Parathyroid adenoma (tissue), 2 donors: ENCODE results near the gene GNA14.

ENCODE experiments used
- H2AFZ ChIP-seq: fragments of 300-600 bp; sonication (generic); one replicate; pipeline ENCODE4 v1.7.0; 2017; ENCODE audit warnings: antibody characterized with exemption, mild to moderate bottlenecking
- H3K27ac ChIP-seq: fragments of 300-600 bp; sonication (generic); one replicate; pipeline ENCODE4 v1.7.0; 2017
- H3K27me3 ChIP-seq: fragments of 300-600 bp; sonication (generic); one replicate; pipeline ENCODE4 v1.7.0; 2017; ENCODE audit warnings: low read length; ENCODE audit not compliant: control insufficient read depth, insufficient read depth
- H3K36me3 ChIP-seq: fragments of 300-600 bp; sonication (generic); one replicate; pipeline ENCODE4 v1.7.0; 2017; ENCODE audit warnings: low read length; ENCODE audit not compliant: control insufficient read depth, insufficient read depth
- H3K4me1 ChIP-seq: fragments of 300-600 bp; sonication (generic); one replicate; pipeline ENCODE4 v1.7.0; 2017; ENCODE audit warnings: control low read depth
- H3K4me2 ChIP-seq: fragments of 300-600 bp; sonication (generic); one replicate; pipeline ENCODE4 v1.7.0; 2017; ENCODE audit warnings: low read length
- H3K4me3 ChIP-seq: fragments of 300-600 bp; sonication (generic); one replicate; pipeline ENCODE4 v1.7.0; 2017; ENCODE audit warnings: low read depth, low read length
- H3K79me2 ChIP-seq: fragments of 300-600 bp; sonication (generic); one replicate; pipeline ENCODE4 v1.7.0; 2017; ENCODE audit warnings: control low read depth
- H3K9ac ChIP-seq: fragments of 300-600 bp; sonication (generic); one replicate; pipeline ENCODE4 v1.7.0; 2017; ENCODE audit warnings: mild to moderate bottlenecking
- H3K9me3 ChIP-seq: fragments of 300-600 bp; sonication (generic); one replicate; pipeline ENCODE4 v1.7.0; 2017; ENCODE audit warnings: low read length; ENCODE audit not compliant: control insufficient read depth
- TF ChIP-seq, protein P1 (sequence below): fragments of 300-600 bp; sonication (generic); IDR thresholded peaks from one replicate; pipeline ENCODE4 v1.7.0; 2017; ENCODE audit warnings: antibody characterized with exemption, mild to moderate bottlenecking
- donor health status: primary hyperparathyroidism.

The GNA14 gene

DNA sequence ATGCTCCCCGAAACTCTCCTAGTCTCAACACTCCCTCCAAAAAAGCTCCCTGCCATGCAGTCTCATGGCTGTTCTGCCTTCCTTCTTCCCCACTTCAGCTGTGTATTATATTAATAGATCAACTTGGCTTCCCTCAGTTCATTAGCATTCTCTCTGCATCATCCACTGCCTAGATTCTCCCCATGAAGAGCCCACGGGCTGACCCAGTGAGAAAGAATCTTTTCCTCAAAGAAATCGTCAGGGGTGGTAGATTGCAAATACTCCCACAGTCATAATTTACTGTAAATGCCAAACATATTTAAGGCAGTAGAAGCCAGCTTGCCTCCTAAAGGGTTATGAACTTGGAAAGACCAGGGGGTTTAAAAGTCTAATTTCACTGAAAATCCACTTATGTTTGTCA, 33.5 kb downstream of the GNA14 start:
- no peaks in the 10 kb centered on the region for H3K9me3 ChIP-seq
- no peak overlapping the region for H2AFZ ChIP-seq
- H3K36me3 ChIP-seq: no peaks in the 10 kb centered on the region
- H3K79me2 ChIP-seq: no peaks in the 10 kb centered on the region
- no peaks in the 10 kb centered on the region for H3K4me1 ChIP-seq
- H3K9ac ChIP-seq: no peak overlapping the region
- no peak overlapping the region for H3K4me2 ChIP-seq
- TF ChIP-seq, protein P1, sequence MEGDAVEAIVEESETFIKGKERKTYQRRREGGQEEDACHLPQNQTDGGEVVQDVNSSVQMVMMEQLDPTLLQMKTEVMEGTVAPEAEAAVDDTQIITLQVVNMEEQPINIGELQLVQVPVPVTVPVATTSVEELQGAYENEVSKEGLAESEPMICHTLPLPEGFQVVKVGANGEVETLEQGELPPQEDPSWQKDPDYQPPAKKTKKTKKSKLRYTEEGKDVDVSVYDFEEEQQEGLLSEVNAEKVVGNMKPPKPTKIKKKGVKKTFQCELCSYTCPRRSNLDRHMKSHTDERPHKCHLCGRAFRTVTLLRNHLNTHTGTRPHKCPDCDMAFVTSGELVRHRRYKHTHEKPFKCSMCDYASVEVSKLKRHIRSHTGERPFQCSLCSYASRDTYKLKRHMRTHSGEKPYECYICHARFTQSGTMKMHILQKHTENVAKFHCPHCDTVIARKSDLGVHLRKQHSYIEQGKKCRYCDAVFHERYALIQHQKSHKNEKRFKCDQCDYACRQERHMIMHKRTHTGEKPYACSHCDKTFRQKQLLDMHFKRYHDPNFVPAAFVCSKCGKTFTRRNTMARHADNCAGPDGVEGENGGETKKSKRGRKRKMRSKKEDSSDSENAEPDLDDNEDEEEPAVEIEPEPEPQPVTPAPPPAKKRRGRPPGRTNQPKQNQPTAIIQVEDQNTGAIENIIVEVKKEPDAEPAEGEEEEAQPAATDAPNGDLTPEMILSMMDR: no peak
- H3K27me3 ChIP-seq: no peaks in the 10 kb centered on the region
- H3K4me3 ChIP-seq: no peak overlapping the region
- H3K27ac ChIP-seq: no peak overlapping the region

DNA sequence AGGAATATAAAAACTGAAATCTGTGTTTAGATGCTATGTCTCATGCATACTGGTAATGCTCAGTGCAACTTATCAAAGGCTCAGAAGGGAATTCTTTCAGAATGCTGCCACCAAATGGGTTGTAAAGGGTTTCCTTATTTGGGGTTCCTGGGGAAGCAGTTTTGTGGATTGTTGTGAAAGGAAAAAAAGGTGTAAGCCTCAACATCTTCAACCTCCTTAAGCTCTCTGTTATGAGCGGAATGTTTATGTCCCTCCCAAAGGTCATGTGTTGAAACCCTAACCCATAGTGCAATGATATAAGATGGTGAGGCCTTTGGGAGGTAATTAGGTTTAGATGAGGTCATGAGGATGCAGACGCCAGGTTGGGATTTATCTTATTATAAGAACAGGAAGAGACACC, 41.6 kb downstream of the GNA14 start:
- no peaks in the 10 kb centered on the region for H3K79me2 ChIP-seq
- H3K36me3 ChIP-seq: no peaks in the 10 kb centered on the region
- H3K9me3 ChIP-seq: no peaks in the 10 kb centered on the region
- TF ChIP-seq, protein P1: no peak
- H3K4me2 ChIP-seq: no peak overlapping the region
- H3K4me3 ChIP-seq: no peak overlapping the region
- no peaks in the 10 kb centered on the region for H3K4me1 ChIP-seq
- no peaks in the 10 kb centered on the region for H3K27me3 ChIP-seq
- H2AFZ ChIP-seq: no peak overlapping the region
- peak overlapping the region; percentile 61 for H3K27ac ChIP-seq
- H3K9ac ChIP-seq: no peak overlapping the region

DNA sequence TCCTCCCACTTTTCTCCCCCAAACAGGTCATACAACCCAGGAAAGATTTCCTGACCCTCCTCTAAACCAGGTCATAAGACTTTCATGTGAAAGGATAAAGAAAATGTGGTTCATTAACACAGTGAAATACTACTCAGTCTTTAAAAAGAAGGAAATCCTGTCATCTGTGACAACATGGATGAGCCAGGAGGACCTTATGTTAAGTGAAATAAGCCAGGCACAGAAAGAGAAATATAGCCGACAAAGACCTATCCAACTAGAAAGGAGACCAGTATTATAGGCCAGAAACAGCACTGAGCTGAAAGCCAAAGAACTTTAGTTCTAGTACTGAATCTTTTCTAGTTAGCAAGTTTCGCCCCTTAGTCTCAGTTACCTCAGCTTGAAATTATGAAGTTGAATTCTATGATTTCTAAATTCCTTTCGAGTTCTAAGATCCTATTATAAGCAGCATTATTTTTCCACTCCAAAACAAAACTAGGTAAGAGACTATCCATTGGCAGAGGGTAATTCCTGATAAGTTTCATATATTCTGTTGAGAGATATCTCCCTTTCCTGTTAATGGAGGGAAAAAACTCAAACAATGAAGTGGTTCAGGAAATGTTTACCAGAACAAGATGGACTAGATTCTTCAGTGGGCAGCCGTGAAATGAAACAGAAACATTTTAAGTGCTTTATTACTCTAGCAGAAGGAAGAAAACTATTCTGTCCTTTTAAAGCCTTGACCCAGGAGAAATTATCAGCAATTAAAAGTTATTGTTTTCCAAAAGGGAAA, 42.5 kb downstream of the GNA14 start:
- Histone ChIP-seq H3K9me3 (no peaks in the 10 kb centered on the region), H3K27ac (peak overlapping the region; percentile 61), H3K36me3 (no peaks in the 10 kb centered on the region), H3K4me1 (no peaks in the 10 kb centered on the region), H3K9ac (no peak overlapping the region), H3K27me3 (no peaks in the 10 kb centered on the region), H2AFZ (no peak overlapping the region), H3K4me3 (no peak overlapping the region), H3K4me2 (no peak overlapping the region), H3K79me2 (no peaks in the 10 kb centered on the region)
- TF ChIP-seq, protein P1: no peak

DNA sequence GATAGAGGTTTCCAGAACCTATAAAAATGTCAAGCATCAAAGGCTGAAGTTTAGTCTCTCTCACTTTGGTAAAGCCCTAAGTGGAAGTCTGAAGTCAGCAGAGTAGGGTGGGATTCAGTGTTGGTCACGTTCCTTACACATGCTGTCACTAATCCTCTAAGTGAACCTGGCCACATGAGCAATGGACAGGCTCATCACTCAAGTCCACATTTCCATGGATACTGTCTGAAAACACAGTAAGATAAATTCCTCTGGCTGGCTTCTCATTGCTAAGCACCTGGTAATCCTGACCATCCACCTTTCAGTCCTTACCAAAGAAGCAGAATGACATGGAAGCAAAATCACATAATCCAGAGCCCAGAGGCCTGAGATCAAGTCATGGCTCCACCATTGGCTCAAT, 43.8 kb downstream of the GNA14 start:
- H3K79me2 ChIP-seq: no peaks in the 10 kb centered on the region
- no peak overlapping the region for H3K4me3 ChIP-seq
- no peaks in the 10 kb centered on the region for H3K36me3 ChIP-seq
- H3K4me1 ChIP-seq: no peaks in the 10 kb centered on the region
- H3K27ac ChIP-seq: no peak overlapping the region
- TF ChIP-seq, protein P1: no peak
- H3K9ac ChIP-seq: no peak overlapping the region
- H3K27me3 ChIP-seq: no peaks in the 10 kb centered on the region
- no peaks in the 10 kb centered on the region for H3K9me3 ChIP-seq
- H2AFZ ChIP-seq: no peak overlapping the region
- H3K4me2 ChIP-seq: no peak overlapping the region

DNA sequence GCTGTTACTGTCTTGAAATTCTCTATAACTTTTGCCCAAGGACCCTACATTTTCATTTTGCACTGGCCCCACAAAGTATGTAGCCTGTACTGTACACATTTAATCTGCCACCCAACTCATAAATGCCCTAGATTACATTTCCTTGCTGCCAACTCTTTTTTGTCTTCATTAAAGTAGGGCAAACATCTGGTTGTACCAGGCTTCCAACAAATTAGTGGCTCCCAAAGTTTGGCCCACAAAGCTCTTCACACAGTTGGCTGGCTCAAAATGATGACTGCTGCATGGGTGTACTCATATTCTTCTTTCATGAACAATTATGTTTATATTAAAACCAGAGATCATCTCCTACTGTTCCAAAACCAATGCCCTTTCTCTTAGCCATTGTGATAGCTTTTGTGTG, 45.3 kb downstream of the GNA14 start:
- Histone ChIP-seq H3K27me3 (no peaks in the 10 kb centered on the region), H3K4me1 (no peaks in the 10 kb centered on the region), H3K9me3 (no peaks in the 10 kb centered on the region), H3K79me2 (no peaks in the 10 kb centered on the region), H2AFZ (no peak overlapping the region), H3K36me3 (no peaks in the 10 kb centered on the region), H3K4me3 (no peak overlapping the region), H3K9ac (no peak overlapping the region), H3K27ac (no peak overlapping the region), H3K4me2 (no peak overlapping the region)
- TF ChIP-seq, protein P1: no peak
